ENCODE measurements around the gene POM121C.
"Not testable (repeated sequence)": the region's sequence is repeated elsewhere in the genome, so short reads cannot be mapped to it uniquely, and the experiment has no call there.

DNA sequence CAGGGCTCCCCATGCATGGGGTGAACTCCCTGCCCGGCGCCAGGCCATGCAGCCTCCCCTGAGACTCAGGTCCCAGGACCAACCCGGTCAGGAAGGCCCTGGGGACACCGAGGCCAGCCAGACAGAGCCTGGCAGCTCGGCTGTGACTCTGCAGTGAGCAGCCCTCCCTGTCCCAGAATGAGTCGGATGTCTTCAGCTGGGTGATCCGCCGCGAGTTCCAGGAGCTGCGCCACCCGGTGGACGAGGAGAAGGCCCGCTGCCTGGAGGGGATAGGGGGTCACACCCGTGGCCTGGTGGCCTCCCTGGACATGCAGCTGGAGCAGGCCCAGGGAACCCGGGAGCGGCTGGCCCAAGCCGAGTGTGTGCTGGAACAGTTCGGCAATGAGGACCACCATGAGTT lies 81.4 kb downstream of the POM121C start:
- not testable (repeated sequence) for TF ChIP-seq POLR2AphosphoS5 (IDR thresholded peaks at IDR 0.05; ENCODE audit: low read length); GABPA (IDR thresholded peaks at IDR 0.05; ENCODE audit: low read depth); RFX5 (IDR thresholded peaks at IDR 0.05; ENCODE audit: low read depth, low read length); POLR2A (IDR thresholded peaks at IDR 0.05; ENCODE audit: low read depth, low read length)
- TF ChIP-seq, protein P1, sequence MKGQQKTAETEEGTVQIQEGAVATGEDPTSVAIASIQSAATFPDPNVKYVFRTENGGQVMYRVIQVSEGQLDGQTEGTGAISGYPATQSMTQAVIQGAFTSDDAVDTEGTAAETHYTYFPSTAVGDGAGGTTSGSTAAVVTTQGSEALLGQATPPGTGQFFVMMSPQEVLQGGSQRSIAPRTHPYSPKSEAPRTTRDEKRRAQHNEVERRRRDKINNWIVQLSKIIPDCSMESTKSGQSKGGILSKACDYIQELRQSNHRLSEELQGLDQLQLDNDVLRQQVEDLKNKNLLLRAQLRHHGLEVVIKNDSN (IDR thresholded peaks at IDR 0.05; ENCODE audit: borderline replicate concordance, extremely low read length, insufficient read depth, low read depth, low read length) = not testable (repeated sequence)
- TF ChIP-seq, protein P2, sequence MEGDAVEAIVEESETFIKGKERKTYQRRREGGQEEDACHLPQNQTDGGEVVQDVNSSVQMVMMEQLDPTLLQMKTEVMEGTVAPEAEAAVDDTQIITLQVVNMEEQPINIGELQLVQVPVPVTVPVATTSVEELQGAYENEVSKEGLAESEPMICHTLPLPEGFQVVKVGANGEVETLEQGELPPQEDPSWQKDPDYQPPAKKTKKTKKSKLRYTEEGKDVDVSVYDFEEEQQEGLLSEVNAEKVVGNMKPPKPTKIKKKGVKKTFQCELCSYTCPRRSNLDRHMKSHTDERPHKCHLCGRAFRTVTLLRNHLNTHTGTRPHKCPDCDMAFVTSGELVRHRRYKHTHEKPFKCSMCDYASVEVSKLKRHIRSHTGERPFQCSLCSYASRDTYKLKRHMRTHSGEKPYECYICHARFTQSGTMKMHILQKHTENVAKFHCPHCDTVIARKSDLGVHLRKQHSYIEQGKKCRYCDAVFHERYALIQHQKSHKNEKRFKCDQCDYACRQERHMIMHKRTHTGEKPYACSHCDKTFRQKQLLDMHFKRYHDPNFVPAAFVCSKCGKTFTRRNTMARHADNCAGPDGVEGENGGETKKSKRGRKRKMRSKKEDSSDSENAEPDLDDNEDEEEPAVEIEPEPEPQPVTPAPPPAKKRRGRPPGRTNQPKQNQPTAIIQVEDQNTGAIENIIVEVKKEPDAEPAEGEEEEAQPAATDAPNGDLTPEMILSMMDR (IDR thresholded peaks at IDR 0.05 in 2 of 3, conservative IDR thresholded peaks at IDR 0.05 in 1 of 3; ENCODE audit: control insufficient read depth in 2 of 3, extremely low read depth in 1 of 3, insufficient read depth in 1 of 3, low read depth in 3 of 3, low read length in 3 of 3) = not testable (repeated sequence)
- TF ChIP-seq, protein P3, sequence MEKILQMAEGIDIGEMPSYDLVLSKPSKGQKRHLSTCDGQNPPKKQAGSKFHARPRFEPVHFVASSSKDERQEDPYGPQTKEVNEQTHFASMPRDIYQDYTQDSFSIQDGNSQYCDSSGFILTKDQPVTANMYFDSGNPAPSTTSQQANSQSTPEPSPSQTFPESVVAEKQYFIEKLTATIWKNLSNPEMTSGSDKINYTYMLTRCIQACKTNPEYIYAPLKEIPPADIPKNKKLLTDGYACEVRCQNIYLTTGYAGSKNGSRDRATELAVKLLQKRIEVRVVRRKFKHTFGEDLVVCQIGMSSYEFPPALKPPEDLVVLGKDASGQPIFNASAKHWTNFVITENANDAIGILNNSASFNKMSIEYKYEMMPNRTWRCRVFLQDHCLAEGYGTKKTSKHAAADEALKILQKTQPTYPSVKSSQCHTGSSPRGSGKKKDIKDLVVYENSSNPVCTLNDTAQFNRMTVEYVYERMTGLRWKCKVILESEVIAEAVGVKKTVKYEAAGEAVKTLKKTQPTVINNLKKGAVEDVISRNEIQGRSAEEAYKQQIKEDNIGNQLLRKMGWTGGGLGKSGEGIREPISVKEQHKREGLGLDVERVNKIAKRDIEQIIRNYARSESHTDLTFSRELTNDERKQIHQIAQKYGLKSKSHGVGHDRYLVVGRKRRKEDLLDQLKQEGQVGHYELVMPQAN (conservative IDR thresholded peaks at IDR 0.05) = not testable (repeated sequence)
